Activated CD8-positive, alpha-beta T cell treated with anti-CD3 and anti-CD28 coated beads for 36 hours (primary cell): Measurements from ENCODE around the gene MS4A4A. TPM values are rescaled to one million over a fixed set of nuclear protein-coding genes. Genes with fewer than 3 reads are reported as not detected.

Experiments used
- ATAC-seq: fragments of 200-7000 bp; cut with Tn5 transposase; one replicate; pipeline ENCODE4 v1.10.0; 2021; ENCODE audit warnings: mild to moderate bottlenecking, moderate library complexity
- CTCF ChIA-PET: fragments of 350-600 bp; sonication (Branson Sonifier 250); formaldehyde crosslinking; loops from one replicate; lab custom pipeline; 2021; ENCODE audit warnings: antibody characterized with exemption; lab: Charles Lee
- POLR2A ChIA-PET: fragments of 350-600 bp; sonication (Branson Sonifier 250); formaldehyde crosslinking; loops from one replicate; lab custom pipeline; 2021; ENCODE audit warnings: antibody characterized with exemption; lab: Charles Lee
- DNase-seq: peaks from one replicate; pipeline ENCODE4 v3.0.0-alpha.2; 2020
- H3K27ac Mint-ChIP-seq: one replicate; pipeline ENCODE4 v1.8.0; 2021; ENCODE audit warnings: mild to moderate bottlenecking, mixed read lengths
- H3K27me3 Mint-ChIP-seq: one replicate; pipeline ENCODE4 v1.8.0; 2021; ENCODE audit warnings: mixed read lengths
- H3K36me3 Mint-ChIP-seq: one replicate; pipeline ENCODE4 v1.8.0; 2021; ENCODE audit warnings: low read depth, mixed read lengths
- H3K4me1 Mint-ChIP-seq: one replicate; pipeline ENCODE4 v1.8.0; 2021; ENCODE audit warnings: low read depth, mixed read lengths
- H3K4me3 Mint-ChIP-seq: one replicate; pipeline ENCODE4 v1.8.0; 2021; ENCODE audit warnings: mild to moderate bottlenecking, moderate library complexity, mixed read lengths
- H3K9me3 Mint-ChIP-seq: one replicate; pipeline ENCODE4 v1.8.0; 2021; ENCODE audit warnings: mixed read lengths
- intact Hi-C: fragments of 100-400 bp; cut with micrococcal nuclease; formaldehyde crosslinking; loops from one replicate; pipeline ENCODE4 v1.10.0; 2022
- total RNA-seq, 2 experiments: library from RNA; stranded (reverse); gene quantifications; one replicate each; pipeline ENCODE4 v1.2.3, GENCODE V29; 2021
- TF ChIP-seq, protein P1 (sequence below): fragments of 200-600 bp; IDR thresholded peaks from one replicate; pipeline ENCODE4 v1.8.0; 2022; ENCODE audit warnings: antibody characterized with exemption, mild to moderate bottlenecking

The MS4A4A gene
- total RNA-seq, 2 experiments from 2014 or later, result not detected

DNA sequence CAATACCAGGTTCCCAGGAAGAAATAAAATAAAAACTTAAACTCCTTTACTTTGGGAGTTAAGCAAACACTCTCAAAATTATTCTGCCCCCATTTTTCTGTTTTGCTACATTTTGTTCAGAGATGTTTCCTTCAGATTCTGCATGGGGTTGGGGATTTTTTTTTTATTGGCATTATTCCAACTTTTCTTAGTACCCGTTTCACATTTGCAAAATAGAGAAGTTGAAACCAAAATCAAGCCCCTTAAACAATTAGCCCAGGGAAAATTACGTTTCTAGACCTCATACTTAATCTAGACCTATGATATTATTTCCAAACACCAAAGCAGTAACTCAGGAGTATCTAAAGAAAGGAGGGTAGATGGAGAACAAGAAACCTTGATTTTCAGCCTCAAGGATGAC lies 77.3 kb downstream of the MS4A4A start:
- ChIA-PET POLR2A (no interaction called here), CTCF (no interaction called here)
- Mint-ChIP-seq H3K9me3 (peaks cover 2% of the 10 kb centered on the region), H3K4me1 (peaks cover 4% of the 10 kb centered on the region), H3K36me3 (no peaks in the 10 kb centered on the region), H3K27me3 (peaks cover 10% of the 10 kb centered on the region), H3K27ac (no peak overlapping the region), H3K4me3 (no peak overlapping the region)
- DNase-seq (no peak), ATAC-seq (no peak)
- TF ChIP-seq, protein P1, sequence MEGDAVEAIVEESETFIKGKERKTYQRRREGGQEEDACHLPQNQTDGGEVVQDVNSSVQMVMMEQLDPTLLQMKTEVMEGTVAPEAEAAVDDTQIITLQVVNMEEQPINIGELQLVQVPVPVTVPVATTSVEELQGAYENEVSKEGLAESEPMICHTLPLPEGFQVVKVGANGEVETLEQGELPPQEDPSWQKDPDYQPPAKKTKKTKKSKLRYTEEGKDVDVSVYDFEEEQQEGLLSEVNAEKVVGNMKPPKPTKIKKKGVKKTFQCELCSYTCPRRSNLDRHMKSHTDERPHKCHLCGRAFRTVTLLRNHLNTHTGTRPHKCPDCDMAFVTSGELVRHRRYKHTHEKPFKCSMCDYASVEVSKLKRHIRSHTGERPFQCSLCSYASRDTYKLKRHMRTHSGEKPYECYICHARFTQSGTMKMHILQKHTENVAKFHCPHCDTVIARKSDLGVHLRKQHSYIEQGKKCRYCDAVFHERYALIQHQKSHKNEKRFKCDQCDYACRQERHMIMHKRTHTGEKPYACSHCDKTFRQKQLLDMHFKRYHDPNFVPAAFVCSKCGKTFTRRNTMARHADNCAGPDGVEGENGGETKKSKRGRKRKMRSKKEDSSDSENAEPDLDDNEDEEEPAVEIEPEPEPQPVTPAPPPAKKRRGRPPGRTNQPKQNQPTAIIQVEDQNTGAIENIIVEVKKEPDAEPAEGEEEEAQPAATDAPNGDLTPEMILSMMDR, result no peak
- intact Hi-C loops, result no loop called here

Other genes with a start within 250 kb of the MS4A4A start
- gene OOSP2, start 240.3 kb upstream of the MS4A4A start, total RNA-seq, result not detected
- not detected for gene MS4A3, start 224.0 kb upstream of the MS4A4A start, total RNA-seq
- gene MS4A2, start 192.0 kb upstream of the MS4A4A start, total RNA-seq, result not detected
- not detected for gene MS4A6A, start 97.6 kb upstream of the MS4A4A start, total RNA-seq
- not detected for gene MS4A4E, start 37.5 kb upstream of the MS4A4A start, total RNA-seq
- not detected for gene MS4A6E, start 46.6 kb downstream of the MS4A4A start, total RNA-seq
- gene MS4A7, start 97.9 kb downstream of the MS4A4A start, total RNA-seq, result not detected
- not detected for gene MS4A14, start 115.8 kb downstream of the MS4A4A start, total RNA-seq
- not detected for gene MS4A5, start 148.9 kb downstream of the MS4A4A start, total RNA-seq
- 1 to 10 TPM; 1.7 to 2.1 TPM for gene MS4A1, start 175.2 kb downstream of the MS4A4A start, total RNA-seq
- not detected for gene MS4A12, start 212.1 kb downstream of the MS4A4A start, total RNA-seq
- not detected for gene MS4A13, start 234.7 kb downstream of the MS4A4A start, total RNA-seq